GM21360 (cell line): Measurements from ENCODE around the gene PASD1.
"Not testable (repeated sequence)": the region's sequence is repeated elsewhere in the genome, so short reads cannot be mapped to it uniquely, and the experiment has no call there.

Source experiments
- ATAC-seq: cut with Tn5 transposase; IDR thresholded peaks from one replicate; pipeline ENCODE4 v1.9.1; 2021; ENCODE audit warnings: mild to moderate bottlenecking, moderate library complexity; ENCODE audit not compliant: unreplicated experiment

PASD1 gene, protein sequence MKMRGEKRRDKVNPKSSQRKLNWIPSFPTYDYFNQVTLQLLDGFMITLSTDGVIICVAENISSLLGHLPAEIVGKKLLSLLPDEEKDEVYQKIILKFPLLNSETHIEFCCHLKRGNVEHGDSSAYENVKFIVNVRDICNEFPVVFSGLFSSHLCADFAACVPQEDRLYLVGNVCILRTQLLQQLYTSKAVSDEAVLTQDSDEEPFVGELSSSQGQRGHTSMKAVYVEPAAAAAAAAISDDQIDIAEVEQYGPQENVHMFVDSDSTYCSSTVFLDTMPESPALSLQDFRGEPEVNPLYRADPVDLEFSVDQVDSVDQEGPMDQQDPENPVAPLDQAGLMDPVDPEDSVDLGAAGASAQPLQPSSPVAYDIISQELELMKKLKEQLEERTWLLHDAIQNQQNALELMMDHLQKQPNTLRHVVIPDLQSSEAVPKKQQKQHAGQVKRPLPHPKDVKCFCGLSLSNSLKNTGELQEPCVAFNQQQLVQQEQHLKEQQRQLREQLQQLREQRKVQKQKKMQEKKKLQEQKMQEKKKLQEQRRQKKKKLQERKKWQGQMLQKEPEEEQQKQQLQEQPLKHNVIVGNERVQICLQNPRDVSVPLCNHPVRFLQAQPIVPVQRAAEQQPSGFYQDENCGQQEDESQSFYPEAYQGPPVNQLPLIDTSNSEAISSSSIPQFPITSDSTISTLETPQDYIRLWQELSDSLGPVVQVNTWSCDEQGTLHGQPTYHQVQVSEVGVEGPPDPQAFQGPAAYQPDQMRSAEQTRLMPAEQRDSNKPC

DNA sequence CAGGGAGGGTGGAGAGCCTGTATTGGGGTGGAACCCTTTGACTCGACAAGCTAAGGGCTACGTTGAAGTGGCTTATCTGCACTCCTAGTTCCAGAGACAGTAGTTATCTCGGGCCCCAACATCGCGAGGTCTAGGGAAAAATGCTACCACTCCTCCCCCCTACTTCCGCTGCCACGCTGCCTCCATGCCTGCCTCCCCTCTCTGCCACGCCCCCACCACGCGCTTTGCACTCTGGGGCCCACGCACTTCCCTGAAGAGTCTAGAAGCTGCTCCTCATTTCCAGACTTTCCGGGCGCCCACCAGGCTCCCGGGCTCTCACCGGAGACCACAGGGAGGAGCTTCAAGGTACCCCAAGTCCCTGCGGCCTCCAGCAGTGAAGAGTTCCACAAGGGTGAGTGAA is at the start of gene PASD1:
PASD1 (plus strand) TSS at position 227 of the 400 bp plus-strand sequence. CDS start 37,879 bp downstream, outside the sequence.
- ATAC-seq = no peak

DNA sequence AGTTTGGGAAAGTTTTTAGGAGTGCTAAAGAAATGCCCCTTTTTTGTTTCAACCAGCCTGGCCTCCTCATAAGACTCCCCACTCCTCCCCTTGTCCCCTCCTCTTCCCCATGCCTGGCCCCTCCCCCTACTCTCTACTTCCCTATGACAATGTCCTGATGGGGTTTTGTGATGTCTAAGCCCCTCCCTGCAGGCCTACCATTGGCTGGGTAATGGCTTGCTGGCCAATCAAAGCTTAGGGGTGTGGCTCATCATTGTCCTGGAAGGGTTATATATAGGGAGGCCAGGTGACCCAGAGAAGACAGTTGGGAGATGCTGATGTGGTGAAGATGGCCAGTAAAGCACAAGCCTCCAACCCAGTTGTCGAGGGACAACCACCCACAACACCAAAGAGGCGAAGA is 48.2 kb upstream of the PASD1 start:
- ATAC-seq = peak; percentile 55

DNA sequence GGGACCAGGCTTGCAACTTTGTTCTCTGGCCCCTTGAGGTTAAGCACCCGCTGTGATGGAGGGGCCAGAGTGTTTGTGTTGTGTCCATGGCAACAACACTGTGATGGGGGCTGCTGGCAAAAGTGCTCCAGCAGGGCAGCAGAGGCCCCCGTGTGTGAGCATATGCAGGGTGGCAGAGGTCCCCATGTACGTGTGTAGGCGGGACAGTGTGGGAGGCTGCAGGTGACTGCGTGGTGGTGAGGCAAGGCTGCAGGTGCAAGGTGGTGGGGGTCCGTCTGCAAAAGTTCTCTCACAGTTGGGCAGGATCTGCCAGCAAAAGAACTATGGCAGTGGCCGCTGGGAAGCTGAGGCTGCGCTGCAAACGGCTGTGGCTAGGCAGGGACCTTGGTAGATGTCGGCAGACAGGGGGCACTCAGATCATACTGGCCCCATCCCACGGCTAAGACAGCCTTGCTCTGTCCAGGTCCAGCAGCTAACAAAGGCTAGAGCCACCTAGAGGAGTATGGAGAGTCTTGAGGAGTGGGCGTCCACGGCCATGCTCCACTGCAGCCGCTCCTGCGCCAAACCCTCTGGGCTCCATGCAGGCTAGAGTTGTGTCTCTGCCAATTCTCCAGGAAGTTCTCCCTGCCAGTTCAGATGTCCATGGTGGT is 46.8 kb upstream of the PASD1 start:
- no peak for ATAC-seq

DNA sequence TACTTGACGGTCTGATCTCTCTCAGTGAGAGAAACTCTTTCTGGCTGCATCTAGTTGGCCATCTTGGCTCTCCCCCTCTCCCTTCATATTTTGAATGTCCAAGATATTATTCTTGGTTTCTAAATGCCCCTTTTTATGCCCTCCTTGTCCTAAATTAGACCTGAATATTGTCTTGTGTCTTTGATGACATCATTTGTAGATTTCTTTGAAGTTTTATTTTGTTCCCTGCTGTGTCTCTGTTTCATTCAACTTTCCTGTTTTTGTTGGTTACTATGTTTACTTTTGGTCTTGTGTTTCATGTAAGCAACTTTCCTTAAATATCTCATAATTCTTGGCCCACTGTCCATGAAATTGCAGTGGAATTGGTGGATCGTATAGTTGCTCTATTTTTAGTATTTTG is 46.1 kb upstream of the PASD1 start:
- ATAC-seq = no peak

DNA sequence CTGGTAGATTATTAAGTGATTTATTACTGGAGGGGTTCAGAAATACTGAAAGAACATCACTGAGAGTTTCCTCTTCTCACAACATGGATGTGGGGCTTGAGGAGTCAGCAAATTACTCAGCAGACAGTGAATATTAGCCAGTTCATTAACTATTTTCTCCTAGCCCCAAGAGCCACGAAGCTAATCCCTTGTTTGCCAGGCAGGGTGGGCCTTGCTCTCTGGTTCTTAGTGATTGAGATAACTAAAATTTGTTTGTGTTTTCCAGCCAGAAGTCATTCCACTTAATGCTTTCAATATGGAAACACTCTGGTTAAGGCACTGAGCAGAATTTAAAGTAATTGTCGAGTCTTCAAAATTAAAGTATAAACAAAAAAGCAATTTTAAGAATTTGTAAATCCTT is 40.1 kb upstream of the PASD1 start:
- no peak for ATAC-seq

DNA sequence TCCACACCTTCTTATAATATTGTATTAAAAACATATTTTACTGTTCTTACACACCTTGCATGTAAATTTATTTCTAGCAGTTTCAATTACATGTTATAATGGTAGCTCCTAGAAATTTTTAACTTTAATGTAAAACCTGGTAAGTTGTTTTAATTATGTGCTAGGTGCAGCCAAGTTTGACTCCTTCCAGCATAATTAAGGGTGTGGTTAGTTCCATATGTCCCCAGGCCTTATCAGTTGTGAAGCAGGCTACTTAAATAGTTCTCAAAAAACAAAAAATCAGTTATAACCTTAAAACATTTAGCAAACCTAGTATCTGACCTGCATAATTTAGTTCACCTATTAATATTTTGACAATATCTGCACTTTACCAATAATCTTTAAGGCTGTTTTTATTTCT is 26.9 kb upstream of the PASD1 start:
- no peak for ATAC-seq

DNA sequence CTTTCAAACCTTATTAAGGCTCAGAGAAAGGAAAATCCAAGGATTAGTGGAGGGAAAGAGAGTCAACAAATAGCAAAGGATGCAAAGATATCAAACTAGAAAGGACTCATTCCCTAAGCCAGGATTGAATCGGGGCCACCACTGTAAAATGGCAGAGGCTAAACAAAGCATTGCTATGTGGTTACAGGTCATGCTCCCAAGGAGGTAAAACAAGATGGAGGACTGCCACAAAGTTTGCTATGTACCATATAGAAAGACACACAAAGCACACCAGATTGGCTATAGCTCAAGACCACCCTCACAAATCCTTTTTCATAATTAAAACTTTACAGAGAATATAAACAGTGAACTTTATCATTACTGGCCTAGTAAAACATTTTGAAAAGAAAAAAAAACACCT is 25.9 kb upstream of the PASD1 start:
- no peak for ATAC-seq

DNA sequence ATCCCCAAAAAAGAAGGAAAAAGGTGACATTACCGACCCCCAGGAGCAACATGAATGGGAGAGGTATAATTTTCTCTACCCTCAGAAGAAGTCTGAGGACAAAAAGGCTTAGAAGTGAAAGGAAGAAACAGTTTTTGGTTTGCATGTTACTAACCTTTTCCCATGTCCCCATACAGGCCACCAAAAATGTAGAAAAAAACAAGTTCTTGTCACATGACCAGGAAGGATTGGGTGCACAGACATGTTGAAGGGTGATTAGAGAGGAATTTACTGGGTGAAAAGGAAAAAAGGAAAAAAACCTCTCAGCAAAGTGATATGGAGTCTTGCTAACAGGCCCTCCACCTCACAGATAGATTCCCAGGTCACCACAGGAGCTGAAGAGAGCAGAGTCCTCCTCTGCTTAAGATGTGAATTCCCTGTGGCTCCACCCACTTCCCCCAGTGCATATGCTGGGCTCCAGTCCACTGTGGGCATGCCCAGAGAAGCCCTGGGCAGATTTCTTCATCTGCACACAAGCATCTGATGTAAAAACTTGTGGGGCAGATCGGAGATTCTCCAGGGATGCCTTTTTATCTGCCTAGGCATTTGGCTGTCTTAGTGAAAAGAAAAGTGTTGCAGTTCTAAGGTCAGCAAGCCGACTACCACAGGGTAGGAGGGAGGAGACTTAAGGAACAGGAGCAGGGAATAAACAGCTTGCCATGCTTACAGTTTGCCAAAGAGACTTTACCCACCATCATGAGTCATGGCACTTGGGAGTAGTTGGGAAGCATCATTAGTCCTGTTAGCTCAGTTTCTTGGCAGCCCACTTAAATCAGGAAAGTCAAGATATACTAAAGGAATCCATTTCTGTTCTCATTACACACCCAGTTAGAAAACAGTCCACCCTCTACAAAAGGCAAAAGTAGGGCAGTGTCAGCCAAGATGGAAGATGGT is 25.0 kb upstream of the PASD1 start:
- no peak for ATAC-seq

DNA sequence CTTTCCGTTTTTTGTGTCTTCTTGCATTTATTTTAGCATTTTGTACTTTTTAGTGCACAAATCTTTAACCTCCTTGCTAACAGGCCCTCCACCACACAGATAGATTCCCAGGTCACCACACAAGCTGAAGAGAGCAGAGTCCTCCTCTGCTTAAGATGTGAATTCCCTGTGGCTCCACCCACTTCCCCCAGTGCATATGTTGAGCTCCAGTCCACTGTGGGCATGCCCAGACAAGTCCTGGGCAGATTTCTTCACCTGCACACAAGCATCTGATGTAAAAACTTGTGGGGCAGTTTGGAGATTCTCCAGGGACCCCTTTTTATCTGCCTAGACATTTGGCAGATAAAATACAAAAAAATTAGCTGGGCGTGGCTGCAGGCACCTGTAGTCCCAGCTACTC is 19.8 kb upstream of the PASD1 start:
- peak; percentile 75 for ATAC-seq

DNA sequence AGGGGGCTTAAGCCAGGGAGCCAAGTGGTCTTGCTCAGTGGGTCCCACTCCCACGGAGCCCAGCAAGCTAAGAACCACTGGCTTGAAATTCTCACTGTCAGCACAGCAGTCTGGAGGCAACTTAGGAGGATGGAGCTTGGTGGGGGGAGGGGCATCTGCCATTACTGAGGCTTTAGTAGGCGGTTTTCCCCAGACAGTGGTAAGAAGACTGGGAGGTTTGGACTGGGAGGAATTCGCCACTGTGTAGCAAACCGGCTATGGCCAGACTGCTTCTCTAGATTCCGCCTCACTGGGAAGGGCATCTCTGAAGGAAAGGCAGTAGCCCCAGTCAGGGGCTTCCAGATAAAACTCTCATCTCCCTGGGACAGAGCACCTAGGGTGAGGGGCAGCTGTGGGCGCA is 17.2 kb upstream of the PASD1 start:
- not testable (repeated sequence) for ATAC-seq

DNA sequence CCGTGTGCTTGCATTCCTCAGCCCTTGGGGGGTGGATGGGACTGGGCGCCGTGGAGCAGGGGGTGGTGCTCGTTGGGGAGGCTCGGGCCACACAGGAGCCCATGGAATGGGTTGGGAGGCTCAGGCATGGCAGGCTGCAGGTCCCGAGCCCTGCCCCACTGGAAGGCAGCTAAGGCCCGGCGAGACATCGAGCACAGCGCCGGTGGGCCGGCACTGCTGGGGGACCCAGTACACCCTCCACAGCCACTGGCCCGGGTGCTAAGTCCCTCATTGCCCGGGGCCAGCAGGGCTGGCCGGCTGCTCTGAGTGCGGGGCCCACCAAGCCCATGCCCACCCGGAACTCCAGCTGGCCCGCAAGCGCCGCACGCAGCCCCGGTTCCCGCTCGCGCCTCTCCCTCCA is 12.3 kb upstream of the PASD1 start:
- not testable (repeated sequence) for ATAC-seq

DNA sequence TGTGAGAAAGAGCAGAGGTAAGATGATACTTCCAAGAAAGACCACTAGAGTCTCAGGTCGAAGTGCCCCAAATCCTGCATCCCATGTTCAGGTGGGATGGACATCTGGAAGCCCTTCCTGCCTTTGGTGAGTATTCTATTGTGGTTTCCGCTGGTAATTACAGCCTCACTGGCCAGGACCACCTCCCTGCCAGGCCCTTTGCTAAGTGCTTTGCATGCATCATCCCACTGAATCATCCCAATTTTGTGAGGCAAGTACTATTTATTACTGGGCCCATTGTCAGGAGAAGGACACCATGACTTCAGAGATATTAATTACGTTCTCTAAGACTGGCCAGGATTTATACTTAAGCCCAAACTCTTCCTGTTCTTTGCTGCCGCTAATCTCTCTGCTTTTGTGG is 10.7 kb upstream of the PASD1 start:
- no peak for ATAC-seq

DNA sequence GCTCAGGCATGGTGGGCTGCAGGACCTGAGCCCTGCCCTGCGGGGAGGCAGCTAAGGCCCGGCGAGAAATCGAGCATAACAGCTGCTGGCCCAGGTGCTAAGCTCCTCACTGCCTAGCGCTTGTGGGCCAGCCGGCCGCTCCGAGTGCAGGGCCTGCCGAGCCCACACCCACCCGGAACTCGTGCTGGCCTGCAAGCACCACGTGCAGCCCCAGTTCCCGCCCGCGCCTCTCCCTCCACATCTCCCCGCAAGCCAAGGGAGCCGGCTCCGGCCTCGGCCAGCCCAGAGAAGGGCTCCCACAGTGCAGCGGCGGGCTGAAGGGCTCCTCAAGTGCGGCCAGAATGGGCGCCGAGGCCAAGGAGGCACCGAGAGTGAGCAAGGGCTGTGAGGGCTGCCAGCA is 8.2 kb upstream of the PASD1 start:
- ATAC-seq = not testable (repeated sequence)

DNA sequence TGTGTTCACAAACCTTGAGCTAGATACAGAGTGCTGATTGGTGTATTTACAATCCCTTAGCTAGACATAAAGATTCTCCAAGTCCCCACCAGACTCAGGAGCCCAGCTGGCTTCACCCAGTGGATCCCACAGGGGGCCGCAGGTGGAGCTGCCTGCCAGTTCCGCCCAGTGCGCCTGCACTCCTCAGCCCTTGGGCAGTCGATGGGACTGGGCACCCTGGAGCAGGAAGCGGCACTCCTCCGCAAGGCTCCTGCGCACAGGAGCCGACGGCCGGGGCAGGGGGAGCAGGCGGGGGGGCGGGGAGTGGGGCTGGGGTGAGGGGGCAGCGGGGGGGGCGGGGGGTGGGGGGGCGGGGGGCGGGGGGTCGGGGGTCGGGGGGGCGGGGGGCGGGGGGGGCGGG is 990 bp upstream of the PASD1 start:
- not testable (repeated sequence) for ATAC-seq

DNA sequence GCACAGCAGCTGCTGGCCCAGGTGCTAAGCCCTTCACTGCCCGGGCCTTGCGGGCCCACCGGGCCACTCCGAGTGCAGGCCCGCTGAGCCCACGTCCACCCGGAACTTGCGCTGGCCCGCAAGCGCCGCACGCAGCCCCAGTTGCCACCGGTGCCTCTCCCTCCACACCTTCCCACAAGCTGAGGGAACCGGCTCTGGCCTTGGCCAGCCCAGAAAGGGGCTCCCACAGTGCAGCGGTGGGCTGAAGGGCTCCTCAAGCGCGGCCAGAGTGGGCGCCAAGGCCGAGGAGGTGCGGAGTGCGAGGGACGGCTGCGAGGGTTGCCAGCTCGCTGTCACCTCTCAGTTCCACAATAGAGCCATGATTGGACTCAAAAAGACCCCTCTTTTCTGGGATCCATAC is 472 bp upstream of the PASD1 start:
- ATAC-seq = not testable (repeated sequence)

DNA sequence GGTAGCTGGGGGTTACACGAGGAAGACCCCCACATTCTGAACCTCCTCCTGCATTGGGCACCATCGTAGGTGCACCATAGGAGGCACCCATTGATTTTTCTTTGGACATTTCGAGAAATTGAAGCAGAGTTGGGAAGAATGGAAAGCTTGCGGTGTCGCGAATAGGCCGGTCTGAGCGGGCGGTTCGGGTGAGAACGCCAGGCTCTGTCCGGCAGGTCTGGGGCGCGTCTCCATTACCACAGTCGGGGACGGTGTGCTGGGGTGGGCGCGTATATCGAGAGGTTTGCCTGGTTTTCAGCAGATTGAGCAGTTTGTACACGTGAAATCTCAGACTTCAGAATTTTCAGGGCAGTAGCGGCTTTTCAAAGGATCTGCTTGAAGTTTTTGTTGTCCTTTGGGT is 560 bp downstream of the PASD1 start:
- no peak for ATAC-seq

DNA sequence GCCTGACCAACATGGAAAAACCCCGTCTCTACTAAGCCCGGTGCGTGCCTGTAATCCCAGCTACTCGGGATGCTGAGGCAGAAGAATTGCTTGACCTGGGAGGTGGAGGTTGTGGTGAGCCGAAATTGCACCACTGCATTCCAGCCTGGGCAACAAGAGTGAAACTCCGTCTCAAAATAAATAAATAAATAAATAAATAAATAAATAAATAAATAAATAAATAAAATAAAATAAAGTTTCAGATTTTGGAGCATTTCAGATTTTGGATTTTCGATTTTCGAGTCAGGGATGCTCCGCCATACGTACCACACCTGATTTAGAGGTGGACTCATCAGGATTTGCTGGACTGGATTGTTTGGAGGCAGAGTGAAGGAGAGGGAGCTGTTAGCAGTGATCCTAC is 3.4 kb downstream of the PASD1 start:
- not testable (repeated sequence) for ATAC-seq

DNA sequence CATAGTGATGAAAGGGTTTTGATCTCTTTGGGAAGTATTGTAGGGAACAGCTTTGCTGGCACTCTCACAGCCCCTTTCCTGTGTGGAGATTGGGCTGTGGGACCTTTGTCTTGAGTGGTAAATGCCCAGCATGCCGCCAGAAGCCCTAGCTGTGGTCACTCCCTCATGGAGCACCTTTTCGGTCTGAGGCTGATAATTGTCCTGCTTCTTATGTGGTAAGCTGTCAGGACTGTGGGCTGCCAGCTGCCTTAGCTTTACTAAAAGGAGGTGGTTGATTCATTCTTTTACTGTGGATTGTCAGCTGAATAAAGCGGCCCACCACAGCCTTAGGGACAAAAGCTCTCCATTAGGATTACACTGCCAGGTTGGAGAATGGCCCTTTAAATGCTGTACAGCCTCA is 7.1 kb downstream of the PASD1 start:
- ATAC-seq = no peak

DNA sequence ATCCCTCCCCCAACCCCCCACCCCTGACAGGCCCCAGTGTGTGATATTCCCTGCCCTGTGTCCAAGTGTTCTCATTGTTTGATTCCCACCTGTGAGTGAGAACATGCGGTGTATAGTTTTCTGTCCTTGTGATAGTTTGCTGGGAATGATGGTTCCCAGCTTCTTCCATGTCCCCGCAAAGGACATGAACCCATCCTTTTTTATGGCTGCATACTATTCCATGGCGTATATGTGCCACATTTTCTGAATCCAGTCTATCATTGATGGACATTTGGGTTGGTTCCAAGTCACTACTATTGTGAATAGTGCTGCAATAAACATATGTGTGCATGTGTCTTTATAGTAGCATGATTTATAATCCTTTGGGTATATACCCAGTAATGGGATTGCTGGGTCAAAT is 29.9 kb downstream of the PASD1 start:
- ATAC-seq = not testable (repeated sequence)

DNA sequence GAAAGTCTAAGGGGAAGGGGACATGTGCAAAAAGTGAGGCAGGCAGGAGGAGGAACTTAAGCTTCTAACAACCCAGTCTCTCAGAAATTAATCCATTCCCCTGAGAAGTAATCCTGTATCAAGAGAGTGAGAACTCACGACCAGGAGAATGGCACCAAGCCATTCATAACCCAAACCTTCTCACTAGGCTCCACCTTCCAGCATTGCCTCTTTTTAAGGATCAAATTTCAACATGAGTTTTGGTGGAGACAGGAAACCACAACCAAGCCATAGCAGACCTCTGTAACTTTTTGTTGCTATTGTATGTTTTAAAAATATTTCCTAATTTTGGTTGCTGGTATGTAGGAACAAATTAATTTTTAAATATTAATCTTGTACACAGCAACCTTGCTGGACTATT is 32.8 kb downstream of the PASD1 start:
- no peak for ATAC-seq

DNA sequence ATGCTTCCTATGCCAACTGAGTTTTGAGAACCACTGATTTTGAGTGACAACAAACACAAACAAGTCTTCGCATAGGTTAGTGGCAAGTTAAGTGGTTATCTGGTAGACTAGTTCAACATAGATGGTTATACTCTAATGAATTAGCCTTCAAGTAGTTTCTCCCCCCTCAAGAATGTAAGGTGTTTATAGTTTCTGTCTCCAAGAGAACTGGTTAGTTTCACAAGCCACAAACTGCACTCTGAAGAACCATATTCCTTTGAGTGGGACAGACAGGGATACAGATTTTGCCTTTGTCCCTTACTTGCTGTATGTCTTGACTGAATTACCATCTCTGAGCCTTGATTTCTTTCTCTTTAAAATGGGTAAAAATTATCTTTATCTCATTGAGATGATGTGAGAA is 41.5 kb downstream of the PASD1 start:
- ATAC-seq = no peak
